ENCODE results near the gene BCL2.

Gene BCL2

DNA sequence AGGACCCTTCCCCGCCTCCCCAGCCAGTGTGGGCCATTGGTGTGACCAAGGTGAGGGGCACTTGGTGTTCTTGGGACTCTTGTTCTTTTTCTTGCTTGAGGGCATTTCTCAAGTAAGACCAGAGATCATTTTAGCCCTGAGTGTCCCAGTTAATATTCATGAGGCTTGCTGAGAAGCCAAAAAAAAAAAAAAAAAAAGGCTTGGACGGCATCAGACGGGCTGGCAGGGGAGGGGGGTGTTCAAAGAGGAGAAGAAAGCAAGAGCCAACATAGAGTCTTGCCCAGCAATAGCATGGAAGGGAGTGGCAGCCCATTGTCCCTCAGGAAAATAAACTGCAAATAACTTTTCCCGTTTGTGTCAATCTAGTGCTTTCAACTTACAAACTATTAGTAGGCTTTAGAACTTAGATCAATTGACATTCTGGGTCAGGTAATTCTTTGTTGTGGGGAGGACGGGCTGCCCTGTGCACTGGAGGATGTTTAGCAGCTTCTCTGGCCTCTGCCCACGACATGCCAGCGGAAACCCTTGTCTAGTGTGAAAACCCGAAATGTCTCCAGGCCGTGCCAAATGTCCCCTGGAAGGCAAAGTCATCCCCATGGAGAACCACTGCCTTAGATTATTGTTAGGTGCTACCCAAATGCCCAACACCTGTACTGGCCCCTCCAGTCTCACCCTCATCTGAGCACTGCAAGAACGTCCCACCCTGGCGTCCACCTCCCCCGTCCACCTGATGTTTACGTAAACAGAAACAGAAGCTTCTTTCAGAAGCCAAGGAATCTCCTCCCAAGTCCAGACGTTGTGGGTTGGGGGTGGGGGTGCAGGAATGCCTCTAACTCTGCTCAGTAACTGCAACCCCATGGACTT is 163.4 kb downstream of the BCL2 start:
- no peak for DNase-seq (ENCODE audit: low read depth)

DNA sequence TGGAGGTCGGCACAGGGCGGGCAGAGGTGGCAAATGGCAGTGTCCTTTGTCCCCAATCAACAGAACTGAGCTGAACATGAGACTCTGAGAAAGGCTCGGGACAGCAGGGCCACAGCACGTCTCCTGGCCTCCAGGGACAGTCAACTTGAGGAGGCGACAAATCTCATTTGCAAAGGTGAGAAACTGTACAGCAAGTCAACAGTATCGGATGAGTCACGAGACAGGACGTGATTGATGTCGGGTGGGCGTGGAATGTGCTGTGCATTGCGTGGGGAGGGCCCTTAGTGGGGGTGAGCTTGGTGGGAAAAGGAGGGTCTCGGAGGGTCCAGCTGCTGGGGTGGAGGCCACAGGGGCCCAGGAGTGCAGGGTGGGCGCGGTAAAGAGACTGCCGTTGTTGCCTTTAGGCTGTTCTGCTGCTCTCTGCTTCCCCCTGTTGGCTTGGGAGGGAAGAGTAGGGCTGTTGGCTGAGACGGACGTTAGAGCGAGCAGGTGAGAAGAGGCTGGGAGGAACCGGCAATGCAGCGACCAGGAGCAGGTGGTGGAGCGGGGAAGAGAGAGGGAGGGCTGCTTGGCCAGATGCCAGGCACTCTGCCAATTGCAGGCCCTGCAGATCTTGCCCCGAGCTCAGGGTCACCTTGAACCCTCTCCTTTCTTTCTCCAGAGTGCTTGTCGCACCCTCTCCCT is 164.3 kb downstream of the BCL2 start:
- DNase-seq (ENCODE audit: low read depth), result no peak

DNA sequence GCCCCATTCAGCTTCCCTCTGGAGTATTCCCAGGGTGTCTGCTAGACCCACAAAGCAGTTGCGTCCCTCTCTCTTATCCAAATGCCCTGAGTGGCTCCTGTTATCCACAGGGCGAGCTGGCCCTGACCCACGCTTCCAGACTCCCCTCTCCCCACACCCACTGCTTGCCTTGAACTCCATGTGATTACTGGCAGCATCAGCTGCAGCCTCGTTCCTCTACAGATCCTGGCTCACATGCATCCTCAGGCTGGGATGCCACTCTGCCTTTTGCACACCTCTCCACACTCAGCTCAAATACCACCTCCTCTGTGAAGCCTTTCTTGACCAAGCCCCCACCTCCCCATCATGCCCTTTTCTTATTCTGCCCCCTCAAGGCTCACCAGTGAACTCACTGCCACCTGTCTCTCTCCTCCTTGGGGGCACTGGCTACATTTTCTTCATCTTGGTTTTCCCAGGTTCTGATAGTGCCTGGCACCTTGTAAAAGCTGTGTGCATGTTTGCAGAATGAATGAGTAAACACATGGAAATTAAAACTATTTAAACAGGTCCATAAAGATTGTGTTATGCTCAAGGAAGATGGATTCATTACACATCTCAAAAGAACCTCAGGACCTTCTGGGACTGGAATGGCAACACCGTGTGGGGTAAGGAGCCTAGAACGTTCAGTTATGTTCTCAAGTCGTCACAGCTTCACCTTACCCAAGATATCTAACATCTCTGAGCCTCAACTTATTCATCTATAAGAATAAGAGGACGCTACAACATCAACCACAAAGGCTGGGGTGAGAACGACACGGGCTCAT is 165.0 kb downstream of the BCL2 start:
- DNase-seq (ENCODE audit: low read depth), result no peak

GRCh38 chr18:63152791-63153190 is 166.8 kb downstream of the BCL2 start:
- DNase-seq (ENCODE audit: low read depth), result no peak

DNA sequence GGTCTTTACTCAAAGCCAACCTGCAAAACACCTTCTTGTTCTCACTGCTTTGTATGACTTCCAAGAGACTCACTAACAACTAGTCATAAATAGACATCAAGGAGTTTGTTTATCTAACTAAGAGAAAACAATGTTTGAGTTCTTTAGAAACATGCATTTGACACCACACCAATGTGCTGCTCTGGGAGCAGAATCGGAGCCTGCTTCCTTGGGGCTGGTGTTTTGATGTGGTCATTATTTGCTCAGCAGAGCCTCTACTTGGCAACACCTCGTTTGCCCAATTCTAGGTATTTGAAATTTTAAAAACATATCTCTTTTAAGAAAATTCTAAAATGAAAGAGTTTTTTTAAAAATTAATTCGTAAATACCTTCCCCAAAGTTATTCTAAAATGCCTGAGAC is 167.5 kb downstream of the BCL2 start:
- DNase-seq (ENCODE audit: low read depth), result no peak

GRCh38 chr18:63151539-63151938 is 168.0 kb downstream of the BCL2 start:
- DNase-seq (ENCODE audit: low read depth), result no peak

- no peak for DNase-seq (ENCODE audit: low read depth)
Measured at GRCh38 chr18:63150942-63151421, 168.6 kb downstream of the BCL2 start.

- no peak for DNase-seq (ENCODE audit: low read depth)
Measured at GRCh38 chr18:63150326-63150725, 169.2 kb downstream of the BCL2 start.

DNA sequence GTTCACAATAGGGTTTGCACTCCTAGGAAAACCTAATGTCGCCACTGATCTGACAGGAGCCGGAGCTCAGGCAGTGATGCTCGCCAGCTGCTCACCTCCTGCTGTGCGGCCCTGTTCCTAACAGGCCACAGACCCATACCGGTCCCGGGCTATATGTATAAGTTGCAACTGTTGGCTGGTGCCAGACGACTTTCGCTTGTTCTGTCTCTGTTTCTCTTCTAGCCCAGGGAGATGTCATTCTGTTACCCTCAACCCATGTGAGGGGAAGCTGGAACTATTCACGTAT is 170.3 kb downstream of the BCL2 start:
- no peak for DNase-seq (ENCODE audit: low read depth)

- peak; percentile 59 for DNase-seq (ENCODE audit: low read depth)
Measured at GRCh38 chr18:63148449-63149301, 170.9 kb downstream of the BCL2 start.

DNA sequence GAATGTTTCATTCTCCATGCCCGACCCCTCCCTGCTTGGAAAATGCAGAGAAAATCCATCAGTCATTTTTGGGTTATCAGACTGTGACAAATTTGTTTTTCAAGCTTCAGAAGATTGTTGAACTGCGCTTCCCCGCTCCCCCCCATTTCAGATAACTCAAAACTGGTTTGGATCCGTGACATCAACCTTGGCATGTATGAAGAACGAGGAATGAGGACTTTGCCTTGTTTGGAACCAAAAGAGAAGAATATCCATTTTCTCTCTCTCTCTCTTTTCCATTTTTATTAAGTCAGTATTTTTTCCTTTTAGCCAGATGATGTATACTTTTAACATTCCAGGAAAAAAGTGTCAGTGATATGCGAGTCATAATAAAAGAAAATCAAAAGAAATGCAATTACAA is 171.6 kb downstream of the BCL2 start:
- DNase-seq (ENCODE audit: low read depth), result no peak

DNA sequence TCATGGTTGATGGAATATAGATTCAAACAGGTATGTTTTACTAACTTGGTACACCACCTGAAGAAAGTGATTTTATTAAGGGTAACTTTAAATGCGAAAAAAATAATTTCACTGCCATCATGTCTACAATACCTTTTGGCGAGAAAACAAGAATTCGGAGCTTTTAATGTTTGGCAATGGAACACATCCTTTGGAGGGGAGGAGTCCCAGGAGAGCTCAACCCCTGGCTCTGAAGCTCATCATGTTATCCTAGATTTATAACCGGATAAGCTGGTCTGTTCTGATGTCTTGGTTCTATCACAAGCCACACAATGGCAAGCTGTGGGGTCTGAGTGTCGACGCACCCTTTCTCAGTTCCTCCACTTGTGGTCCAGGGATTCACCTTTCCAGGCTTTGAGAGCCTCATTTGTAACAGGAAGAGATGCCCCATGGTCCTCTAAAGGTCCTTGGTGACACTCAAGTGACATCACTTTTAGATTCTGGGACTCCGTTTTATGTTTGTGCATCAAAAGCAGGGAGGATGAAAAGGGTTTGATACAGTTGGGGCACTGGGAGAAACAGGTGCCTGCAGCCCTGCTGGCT is 172.7 kb downstream of the BCL2 start:
- DNase-seq (ENCODE audit: low read depth), result no peak

- DNase-seq (ENCODE audit: low read depth), result no peak
Measured at GRCh38 chr18:63145851-63146555, 173.6 kb downstream of the BCL2 start.

DNA sequence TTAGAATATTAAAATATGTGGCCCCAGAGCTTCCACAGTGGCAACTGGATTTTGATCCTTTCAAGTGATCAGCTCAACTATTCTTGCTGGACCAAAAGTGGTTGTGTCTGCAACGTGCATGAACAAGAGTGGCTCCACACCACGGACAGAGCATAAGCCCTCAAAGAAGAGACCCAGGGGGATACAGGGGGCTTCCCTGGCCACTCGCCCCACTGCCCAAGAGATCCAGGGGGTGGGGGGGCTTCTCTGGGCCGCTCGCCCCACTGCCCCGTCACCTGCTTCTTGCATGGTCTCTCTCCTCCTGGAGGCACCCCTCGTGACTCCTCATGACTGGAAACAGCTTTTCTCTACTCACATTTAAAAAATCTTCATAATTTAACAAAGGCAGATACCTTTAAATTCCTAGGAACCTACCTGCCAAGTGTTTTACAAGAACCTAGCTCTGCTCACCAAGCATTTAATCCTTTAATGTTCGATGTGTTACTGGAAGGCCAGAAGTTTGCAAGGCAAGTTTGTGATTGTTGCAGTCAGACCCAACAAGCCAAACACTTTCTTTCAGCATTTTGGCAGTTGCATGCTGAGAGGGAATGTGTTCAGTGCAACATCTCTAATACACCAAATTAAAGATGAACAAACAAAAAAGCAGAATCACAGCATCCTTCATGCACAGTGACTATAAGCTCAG is 174.3 kb downstream of the BCL2 start:
- no peak for DNase-seq (ENCODE audit: low read depth)

DNA sequence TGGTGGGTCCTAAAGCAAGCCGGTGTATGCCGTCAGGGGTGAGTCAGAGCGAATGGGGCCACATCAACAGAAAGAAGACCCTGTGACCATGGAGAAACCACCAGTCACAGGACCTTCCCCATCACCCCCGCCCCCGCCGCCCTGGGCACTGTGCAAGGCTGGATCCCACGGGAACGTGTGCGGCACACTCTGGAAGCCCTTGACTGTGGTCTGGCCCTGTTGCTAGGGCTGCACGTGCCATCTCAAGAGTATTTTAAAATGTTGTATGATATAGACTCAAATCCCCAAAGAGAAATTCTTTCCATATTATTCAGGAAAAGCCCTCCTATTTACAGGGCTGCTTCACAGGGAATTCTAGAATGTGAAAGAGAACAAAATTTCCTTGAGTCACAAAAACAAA is 174.8 kb downstream of the BCL2 start:
- DNase-seq (ENCODE audit: low read depth), result peak; percentile 69

- no peak for DNase-seq (ENCODE audit: low read depth)
Measured at GRCh38 chr18:63143330-63143771, 176.2 kb downstream of the BCL2 start.

DNA sequence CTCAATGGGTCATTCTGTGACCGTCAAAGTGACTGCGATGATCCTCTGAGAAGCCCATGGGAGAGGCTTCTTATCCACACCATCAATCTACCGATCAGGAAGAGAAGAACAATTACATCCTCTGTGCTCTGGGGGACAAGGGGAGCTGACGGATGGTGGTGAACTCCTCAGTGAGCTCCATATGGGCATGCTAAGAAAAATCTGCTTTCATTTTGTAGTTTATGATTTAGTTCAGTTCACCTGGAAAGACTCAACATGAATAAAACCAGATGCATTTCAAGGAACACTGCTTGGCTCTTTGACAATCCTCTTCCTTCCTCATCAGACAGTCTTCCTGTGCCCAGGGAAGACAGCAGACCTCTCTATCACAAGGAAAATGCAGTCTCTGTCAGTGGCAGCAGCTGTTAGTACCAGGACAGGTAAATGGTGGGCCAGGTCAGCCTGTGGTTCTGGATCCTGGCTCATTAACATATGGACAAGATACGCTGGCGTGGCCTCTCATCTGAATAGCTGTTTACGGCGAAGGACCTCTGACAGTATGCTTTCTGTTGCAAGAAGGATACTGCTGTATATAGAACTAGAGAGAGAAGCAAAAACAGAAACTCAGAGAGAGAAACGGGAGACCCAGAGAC is 176.9 kb downstream of the BCL2 start:
- DNase-seq (ENCODE audit: low read depth), result no peak

DNA sequence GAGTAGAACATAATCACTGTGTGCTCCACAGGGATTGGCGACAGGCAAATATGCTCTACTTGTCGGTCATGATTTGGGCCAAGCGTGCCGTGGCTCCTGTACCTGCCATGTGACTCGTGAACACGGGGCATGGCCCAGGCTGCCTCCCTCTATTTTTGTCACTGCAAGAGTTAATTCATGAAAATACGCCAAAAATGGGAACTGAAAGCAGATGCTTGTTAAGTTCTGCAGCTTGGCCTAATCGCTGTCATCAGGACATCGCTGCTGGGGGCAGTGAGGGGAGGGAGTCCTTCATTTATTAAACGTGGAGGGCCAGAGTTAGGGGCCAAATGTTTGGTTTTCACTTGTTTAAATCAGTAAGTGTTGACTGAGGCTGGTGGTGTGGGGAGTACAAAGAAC is 177.8 kb downstream of the BCL2 start:
- no peak for DNase-seq (ENCODE audit: low read depth)

DNA sequence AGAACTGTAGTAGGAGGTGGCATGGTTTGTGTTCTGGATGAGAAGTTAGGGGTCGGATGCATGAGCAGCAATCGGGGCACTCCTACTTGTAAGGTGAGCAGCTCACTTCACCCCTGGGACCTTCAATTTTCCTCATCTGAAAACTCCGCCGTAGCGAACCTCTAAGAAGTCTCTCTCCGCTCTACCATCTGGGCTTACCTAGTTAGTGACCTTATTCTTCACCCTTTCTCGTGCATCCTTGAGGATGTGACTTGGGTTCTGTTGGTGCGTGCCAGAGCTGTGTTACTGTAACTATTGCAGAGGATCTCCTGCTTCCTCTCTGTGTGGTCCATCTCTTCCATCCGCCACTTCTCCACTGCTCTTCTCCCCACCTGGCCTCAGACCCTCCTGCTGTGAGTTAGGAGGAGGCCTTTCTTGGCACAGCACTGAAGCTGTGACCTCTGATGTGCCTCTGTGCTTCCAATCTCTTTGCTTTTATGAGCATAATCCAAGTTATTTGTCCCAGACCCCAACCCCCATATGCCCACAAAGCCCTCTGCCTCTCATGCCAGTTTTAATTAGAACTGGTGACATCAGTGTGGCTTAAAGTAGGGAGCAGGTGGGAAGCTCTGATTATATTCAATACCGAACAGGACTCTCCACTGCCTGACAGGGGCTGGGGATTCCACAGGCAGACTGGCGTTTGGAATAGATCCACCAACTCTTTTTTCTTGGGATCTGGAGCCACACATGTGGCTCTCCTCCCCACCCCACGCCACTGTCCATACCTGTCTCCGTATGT is 178.4 kb downstream of the BCL2 start:
- DNase-seq (ENCODE audit: low read depth), result no peak

Measured in stromal cell of bone marrow (primary cell).